ENCODE measurements around the gene BICRA. TPM values are rescaled to one million over a fixed set of nuclear protein-coding genes. Genes with fewer than 3 reads are reported as not detected.

Gene BICRA
- total RNA-seq, 1 experiment from 2014 or later = 34.3 TPM

DNA sequence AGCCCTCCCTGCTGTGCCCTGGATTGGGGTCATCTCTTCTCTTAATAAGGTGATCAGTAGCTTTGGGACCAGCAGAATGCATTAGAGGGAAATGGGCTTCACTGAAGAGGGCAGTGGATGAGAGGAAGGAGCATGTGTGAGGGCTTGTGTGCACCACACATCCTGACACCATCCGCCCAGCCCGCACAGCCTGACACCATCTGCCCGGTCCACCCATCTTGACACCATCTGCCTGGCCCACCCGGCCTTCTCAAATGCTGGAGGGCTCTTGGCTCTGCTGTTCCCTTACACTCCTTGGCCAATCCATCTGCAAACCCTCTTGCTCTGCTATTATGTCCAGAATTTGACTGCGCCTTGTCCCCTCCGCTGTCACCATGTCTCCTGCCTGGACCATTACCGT, 41.8 kb downstream of the BICRA start:
- Histone ChIP-seq H3K27me3 (replicated peaks; ENCODE audit: control insufficient read depth, insufficient read depth, low read length) (no peaks in the 10 kb centered on the region), H3K36me3 (ENCODE audit: control insufficient read depth, insufficient read depth, low read length) (no peaks in the 10 kb centered on the region; the same call in none of the 2 replicates), H3K9me3 (peaks cover 13% of the 10 kb centered on the region), H3K4me3 (ENCODE audit: low read depth, low read length) (no peak overlapping the region), H3K4me1 (peaks cover 33% of the 10 kb centered on the region)
- BruUV-seq (replicated peaks) = no TSS peak
- Mint-ChIP-seq H3K9me3 (ENCODE audit: unreplicated experiment) (no peaks in the 10 kb centered on the region), H3K27me3 (ENCODE audit: insufficient read depth, unreplicated experiment) (no peaks in the 10 kb centered on the region), H3K4me1 (ENCODE audit: low read depth, unreplicated experiment) (peaks cover 55% of the 10 kb centered on the region), H3K4me3 (ENCODE audit: unreplicated experiment) (peak overlapping the region; percentile 28), H3K36me3 (ENCODE audit: insufficient read depth, unreplicated experiment) (peaks cover 88% of the 10 kb centered on the region), H3K27ac (ENCODE audit: unreplicated experiment) (peak overlapping the region; percentile 99)
- no peak for DNase-seq
- CTCF ChIA-PET = no interaction called here
- intact Hi-C loops (cut with micrococcal nuclease; ENCODE audit: unreplicated experiment) = no loop called here
- POLR2A ChIA-PET = no interaction called here
- TF ChIP-seq CTCF (IDR thresholded peaks at IDR 0.05; ENCODE audit: insufficient read depth in 1 of 2, low read depth in 1 of 2, low read length in 1 of 2, severe bottlenecking in 1 of 2, unreplicated experiment in 1 of 2) = no peak

DNA sequence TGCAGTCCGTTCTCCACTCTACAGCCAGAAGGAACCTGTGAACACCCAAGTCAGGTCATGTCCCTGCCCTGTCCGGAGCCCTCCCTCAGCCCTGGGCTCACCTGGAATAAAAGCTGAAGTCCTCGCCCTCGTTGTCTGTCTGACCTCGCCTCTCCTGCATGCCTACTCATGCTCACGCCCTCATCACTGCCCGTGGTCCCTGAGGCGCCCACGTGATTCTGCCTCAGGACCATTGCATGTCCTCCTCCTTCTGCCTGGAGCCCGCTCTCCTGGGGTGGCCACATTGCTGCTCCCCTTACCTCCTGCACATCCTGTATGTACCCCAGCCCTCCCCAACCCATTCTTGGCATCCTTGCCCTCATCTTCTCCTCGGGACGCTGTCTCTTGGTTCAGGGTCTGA, 42.2 kb downstream of the BICRA start:
- Mint-ChIP-seq H3K27me3 (ENCODE audit: insufficient read depth, unreplicated experiment) (no peaks in the 10 kb centered on the region), H3K27ac (ENCODE audit: unreplicated experiment) (peak overlapping the region; percentile 99), H3K4me3 (ENCODE audit: unreplicated experiment) (peak overlapping the region; percentile 28), H3K36me3 (ENCODE audit: insufficient read depth, unreplicated experiment) (peaks cover 88% of the 10 kb centered on the region), H3K4me1 (ENCODE audit: low read depth, unreplicated experiment) (peaks cover 53% of the 10 kb centered on the region), H3K9me3 (ENCODE audit: unreplicated experiment) (no peaks in the 10 kb centered on the region)
- ChIA-PET CTCF (no interaction called here), POLR2A (no interaction called here)
- Histone ChIP-seq H3K36me3 (ENCODE audit: control insufficient read depth, insufficient read depth, low read length) (no peaks in the 10 kb centered on the region; the same call in none of the 2 replicates), H3K9me3 (peaks cover 13% of the 10 kb centered on the region), H3K4me3 (ENCODE audit: low read depth, low read length) (no peak overlapping the region), H3K27me3 (replicated peaks; ENCODE audit: control insufficient read depth, insufficient read depth, low read length) (no peaks in the 10 kb centered on the region), H3K4me1 (peaks cover 31% of the 10 kb centered on the region)
- no peak for DNase-seq
- TF ChIP-seq CTCF (IDR thresholded peaks at IDR 0.05; ENCODE audit: insufficient read depth in 1 of 2, low read depth in 1 of 2, low read length in 1 of 2, severe bottlenecking in 1 of 2, unreplicated experiment in 1 of 2) = no peak
- intact Hi-C loops (cut with micrococcal nuclease; ENCODE audit: unreplicated experiment) = no loop called here
- BruUV-seq (replicated peaks) = no TSS peak

DNA sequence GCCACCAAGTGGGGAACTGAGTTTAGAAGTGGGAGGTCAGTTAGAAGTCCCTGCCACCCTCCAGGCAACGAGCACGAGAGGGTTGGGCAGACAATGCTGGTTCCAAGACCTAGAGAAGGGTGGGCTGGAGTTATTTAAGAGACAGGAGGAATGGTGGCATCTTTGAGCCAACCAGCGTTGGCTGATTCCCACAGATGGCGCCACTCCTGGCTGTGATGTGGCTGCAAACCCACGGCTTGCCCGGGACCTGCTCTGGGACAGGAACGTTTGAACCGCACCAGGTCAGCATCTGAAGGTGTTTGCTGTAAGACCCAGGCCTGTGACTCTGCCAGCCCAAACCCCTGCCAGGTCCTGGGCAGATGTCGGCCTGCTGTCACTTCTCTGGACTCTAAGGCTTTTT, 42.8 kb downstream of the BICRA start:
- Mint-ChIP-seq H3K4me3 (ENCODE audit: unreplicated experiment) (no peak overlapping the region), H3K27me3 (ENCODE audit: insufficient read depth, unreplicated experiment) (no peaks in the 10 kb centered on the region), H3K27ac (ENCODE audit: unreplicated experiment) (peak overlapping the region; percentile 99), H3K36me3 (ENCODE audit: insufficient read depth, unreplicated experiment) (peaks cover 88% of the 10 kb centered on the region), H3K4me1 (ENCODE audit: low read depth, unreplicated experiment) (peaks cover 52% of the 10 kb centered on the region), H3K9me3 (ENCODE audit: unreplicated experiment) (no peaks in the 10 kb centered on the region)
- ChIA-PET CTCF (no interaction called here), POLR2A (no interaction called here)
- BruUV-seq (replicated peaks) = no TSS peak
- Histone ChIP-seq H3K9me3 (peaks cover 13% of the 10 kb centered on the region), H3K4me3 (ENCODE audit: low read depth, low read length) (no peak overlapping the region), H3K4me1 (peaks cover 29% of the 10 kb centered on the region), H3K36me3 (ENCODE audit: control insufficient read depth, insufficient read depth, low read length) (no peaks in the 10 kb centered on the region; the same call in none of the 2 replicates), H3K27me3 (replicated peaks; ENCODE audit: control insufficient read depth, insufficient read depth, low read length) (no peaks in the 10 kb centered on the region)
- no peak for DNase-seq
- intact Hi-C loops (cut with micrococcal nuclease; ENCODE audit: unreplicated experiment) = no loop called here
- no peak for TF ChIP-seq CTCF (IDR thresholded peaks at IDR 0.05; ENCODE audit: insufficient read depth in 1 of 2, low read depth in 1 of 2, low read length in 1 of 2, severe bottlenecking in 1 of 2, unreplicated experiment in 1 of 2)

Measured in Caco-2 (cell line).